NK-92 (cell line): Measurements from ENCODE around the gene DHX30.
"Not testable (repeated sequence)": the region's sequence is repeated elsewhere in the genome, so short reads cannot be mapped to it uniquely, and the experiment has no call there.

Experiments
- DNase-seq: peaks from one replicate; lab custom pipeline; 2025; ENCODE audit not compliant: unreplicated experiment; lab: John Stamatoyannopoulos, UW

DHX30 gene, protein sequence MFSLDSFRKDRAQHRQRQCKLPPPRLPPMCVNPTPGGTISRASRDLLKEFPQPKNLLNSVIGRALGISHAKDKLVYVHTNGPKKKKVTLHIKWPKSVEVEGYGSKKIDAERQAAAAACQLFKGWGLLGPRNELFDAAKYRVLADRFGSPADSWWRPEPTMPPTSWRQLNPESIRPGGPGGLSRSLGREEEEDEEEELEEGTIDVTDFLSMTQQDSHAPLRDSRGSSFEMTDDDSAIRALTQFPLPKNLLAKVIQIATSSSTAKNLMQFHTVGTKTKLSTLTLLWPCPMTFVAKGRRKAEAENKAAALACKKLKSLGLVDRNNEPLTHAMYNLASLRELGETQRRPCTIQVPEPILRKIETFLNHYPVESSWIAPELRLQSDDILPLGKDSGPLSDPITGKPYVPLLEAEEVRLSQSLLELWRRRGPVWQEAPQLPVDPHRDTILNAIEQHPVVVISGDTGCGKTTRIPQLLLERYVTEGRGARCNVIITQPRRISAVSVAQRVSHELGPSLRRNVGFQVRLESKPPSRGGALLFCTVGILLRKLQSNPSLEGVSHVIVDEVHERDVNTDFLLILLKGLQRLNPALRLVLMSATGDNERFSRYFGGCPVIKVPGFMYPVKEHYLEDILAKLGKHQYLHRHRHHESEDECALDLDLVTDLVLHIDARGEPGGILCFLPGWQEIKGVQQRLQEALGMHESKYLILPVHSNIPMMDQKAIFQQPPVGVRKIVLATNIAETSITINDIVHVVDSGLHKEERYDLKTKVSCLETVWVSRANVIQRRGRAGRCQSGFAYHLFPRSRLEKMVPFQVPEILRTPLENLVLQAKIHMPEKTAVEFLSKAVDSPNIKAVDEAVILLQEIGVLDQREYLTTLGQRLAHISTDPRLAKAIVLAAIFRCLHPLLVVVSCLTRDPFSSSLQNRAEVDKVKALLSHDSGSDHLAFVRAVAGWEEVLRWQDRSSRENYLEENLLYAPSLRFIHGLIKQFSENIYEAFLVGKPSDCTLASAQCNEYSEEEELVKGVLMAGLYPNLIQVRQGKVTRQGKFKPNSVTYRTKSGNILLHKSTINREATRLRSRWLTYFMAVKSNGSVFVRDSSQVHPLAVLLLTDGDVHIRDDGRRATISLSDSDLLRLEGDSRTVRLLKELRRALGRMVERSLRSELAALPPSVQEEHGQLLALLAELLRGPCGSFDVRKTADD

DNA sequence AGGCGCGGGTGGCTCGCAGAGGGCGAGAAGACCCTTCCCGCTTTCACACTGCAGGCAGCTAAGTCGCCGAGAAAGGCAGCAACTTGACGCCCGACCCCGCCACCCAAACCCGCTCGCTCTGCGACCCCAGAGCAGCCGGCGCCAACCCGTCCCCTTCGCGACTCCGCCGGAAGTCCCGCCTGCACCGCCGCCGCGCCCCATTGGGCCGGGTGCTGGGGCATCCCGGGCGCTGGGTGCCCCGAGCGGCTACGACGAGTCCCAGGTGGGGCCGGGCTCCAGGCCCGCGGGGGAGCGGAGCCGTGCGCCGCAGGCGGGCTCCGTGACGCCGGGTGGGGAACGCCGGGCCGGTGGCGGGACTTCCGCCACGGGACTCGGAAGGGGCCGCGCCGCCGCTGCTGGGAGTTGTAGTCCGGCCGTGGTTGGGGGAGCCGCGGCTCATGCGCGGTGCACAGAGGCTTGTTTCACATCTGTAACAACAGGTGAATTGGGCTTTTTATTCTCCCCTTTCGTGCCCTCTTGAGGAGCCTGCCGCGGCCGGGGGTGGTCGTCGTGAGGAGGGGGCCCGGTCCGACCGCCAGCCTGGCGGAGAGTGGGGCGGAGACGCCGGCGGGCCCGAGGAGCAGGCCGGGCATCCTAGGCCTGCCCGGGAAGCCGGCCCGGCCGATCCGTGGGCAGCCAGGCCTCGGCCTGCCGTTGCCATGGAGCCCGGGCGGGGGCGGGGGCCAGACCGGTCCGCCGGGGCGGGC is at the start of gene DHX30:
DHX30 (plus strand) TSS at position 405 of the 746 bp plus-strand sequence. CDS start 7,546 bp downstream, outside the sequence.
- DNase-seq: no peak

DNA sequence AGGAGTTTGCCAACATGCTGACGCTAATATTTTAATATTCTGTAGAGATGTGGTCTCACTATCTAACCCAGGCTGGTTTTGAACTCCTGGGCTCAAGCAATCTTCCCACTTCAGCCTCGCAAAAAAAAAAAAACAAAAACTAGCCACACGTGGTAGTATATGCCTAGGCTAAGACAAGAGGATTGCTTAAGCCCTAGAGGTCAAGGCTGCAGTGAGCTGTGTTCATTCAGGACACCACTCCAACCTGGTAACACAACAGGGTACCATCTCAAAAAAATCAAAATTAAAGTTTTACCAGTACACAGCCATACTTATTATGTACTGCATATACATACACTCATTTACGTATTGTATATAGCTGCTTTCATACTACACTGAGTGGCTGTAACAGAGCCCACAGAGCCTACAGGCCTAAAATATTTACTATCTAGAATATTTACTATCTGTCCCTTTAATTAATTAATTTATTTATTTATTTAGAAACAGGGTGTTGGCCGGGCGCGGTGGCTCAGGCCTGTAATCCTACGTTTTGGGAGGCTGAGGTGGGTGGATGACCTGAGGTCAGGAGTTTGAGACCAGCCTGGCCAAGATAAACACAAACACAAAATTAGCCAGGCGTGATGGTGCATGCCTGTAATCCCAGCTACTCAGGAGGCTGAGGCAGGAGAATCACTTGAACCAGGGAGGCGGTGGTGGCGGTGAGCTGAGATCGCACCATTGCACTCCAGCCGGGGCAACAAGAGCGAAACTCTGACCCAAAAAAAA is 44.5 kb upstream of the DHX30 start:
- DNase-seq: no peak

DNA sequence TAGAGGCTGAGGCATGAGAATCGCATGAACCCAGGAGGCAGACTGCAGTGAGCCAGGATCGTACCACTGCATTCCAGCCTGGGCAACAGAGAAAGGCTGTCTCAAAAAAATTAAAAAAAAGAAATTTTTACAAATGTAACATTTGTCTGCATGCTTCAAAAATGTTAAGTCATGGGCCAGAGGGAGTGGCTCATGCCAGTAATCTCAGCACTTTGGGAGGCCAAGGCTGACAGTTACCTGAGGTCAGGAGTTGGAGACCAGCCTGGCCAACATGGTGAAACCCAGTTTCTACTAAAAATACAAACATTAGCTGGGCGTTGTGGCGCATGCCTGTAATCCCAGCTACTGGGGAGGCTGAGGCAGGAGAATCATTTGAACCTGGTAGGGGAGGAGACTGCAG is 42.7 kb upstream of the DHX30 start:
- DNase-seq: not testable (repeated sequence)

DNA sequence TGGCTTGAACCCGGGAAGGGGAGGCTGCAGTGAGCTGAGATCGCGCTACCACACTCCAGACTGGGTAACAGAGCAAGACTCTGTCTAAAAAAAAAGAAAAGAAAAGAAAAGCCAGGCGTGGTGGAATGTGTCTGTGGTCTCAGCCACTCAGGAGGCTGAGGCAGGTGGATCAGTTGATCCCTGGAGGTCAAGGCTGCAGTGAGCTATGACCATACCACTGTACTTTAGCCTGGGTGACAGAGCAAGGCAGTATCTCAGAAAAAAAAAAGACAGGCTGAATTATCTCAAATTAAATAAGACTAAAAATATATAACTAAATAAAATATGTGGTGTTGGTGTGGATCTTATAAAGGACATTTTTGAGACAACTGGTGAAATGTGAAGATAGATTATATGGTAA is 41.9 kb upstream of the DHX30 start:
- DNase-seq: no peak

DNA sequence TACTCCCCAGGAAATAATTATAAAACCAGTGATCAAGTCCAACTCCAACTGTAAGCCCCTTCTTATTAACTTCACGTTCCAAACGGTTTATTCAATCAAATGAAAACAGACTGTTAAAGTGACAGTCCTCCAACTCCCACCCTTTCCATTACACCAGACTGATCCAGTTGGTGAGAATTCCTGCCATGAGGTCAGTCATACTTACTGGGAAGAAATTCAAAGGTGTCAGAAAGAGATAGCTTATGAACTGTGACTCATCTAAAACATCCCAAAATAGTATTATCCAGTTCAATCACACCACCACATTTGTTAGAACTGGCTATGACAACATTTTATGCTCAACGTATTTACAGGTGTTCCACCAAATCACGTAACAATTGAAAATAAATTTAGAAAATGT is 40.7 kb upstream of the DHX30 start:
- DNase-seq: no peak

DNA sequence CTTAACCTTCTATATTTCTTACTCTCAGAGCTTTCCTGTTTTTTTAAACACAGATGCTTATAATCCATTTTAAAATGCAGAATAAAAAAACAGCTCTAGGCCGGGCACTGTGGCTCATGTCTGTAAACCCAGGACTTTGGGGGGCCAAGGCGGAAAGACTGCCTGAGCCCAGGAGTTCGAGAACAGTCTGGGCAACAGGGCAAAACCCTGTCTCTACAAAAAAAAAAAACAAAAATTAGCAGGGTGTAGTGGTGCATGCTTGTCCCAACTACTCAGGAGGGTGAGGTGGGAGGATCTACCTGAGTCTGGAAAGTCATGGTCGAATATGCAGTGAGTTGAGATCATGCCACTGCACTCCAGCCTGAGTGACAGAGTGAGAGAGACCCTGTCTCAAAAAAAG is 36.8 kb upstream of the DHX30 start:
- no peak for DNase-seq

DNA sequence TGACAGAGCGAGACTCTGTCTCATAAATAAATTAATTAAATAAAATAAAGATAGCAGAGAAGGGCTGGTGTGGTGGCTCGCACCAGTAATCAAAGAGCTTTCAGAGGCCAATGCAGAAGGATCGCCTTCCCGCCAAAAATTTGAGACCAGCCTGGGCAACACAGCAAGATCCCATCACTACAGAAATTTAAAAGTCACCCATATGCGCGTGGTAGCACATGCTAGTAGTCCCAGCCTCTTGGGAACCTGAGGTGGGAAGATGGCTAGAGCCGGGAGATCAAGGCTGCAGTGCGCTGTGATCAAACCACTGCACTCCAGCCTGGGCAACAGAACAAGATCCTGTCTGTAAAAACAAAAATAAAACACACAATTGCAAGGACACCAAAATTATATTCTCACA is 30.9 kb upstream of the DHX30 start:
- DNase-seq: no peak

DNA sequence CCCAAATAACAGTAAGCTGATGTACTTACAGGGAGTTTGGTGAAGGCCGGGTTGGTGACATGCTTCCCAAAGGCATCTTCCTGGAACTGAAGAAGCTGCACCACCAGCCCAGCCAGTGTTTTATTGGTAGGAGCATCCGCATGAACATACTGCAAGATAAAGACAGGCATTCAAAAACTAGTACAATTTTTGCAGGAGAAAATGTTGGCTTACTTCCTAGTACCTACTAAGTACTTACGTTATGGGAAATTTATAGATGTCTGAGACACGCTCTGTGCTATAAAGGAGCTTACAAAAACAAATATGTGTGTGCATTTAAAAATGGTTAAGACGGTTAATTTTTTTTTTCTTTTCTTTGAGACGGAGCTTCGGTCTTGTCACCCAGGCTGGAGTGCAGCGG is 30.1 kb upstream of the DHX30 start:
- no peak for DNase-seq

DNA sequence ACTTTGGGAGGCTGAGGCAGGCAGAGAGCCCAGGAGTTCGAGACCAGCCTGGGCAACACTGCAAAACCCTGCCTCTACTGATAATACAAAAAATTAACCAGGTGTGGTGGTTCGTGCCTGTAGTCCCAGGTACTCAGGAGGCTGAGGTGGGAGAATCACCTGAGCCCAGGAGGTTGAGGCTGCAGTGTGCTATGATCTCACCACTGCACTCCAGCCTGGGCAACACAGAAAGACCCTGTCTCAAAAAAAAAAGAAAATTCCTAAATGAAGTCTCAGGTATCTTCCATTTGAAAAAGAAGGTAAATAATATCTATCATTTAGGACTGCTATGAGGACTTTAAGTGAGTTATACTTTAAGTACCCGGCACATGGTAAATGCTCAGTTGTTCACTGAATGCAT is 24.2 kb upstream of the DHX30 start:
- DNase-seq: no peak

DNA sequence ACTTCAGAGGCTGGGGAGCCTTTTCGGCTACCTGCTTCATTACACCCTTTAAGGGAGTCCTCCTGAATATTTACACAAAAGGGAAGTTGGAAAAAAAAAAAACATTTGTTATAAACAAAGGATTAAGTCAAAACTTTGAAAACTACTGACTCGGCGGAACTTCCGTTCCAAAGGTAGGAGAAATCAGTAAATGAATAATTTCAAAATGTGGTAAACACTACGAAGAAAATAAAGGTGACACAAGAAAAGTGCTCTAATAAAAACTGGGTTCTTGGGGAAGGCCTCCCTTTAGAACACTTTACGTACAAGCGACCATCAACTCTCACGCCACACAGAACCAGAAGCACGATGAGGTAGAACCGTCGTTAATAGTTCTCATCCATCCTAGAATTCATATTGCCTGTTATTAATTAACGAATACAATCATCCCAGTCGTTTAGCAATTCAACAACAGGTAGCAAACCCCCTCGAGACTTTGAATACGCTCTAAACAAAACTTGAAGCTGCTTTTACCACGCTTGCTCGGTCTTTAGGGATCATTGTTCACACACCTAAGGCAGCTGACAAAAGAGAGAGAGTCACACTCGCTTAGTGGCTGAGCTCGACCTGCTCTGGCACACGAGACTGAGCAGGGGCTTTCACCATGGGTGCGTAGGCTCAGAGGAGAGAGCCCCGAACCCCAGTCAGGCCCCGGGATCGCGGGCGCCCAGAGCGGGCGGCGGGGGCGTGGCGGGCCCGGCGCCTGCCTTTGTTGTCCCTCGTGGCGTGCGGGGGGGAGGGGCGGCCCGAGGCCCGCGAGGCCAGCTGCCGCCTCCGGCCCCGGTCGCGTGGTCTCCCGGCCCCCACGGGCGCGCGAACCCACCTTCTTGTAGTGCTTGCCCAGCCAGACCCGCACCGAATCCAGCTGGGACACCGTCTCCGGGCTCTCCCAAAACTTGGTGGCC is 21.9 kb upstream of the DHX30 start:
- DNase-seq: no peak

DNA sequence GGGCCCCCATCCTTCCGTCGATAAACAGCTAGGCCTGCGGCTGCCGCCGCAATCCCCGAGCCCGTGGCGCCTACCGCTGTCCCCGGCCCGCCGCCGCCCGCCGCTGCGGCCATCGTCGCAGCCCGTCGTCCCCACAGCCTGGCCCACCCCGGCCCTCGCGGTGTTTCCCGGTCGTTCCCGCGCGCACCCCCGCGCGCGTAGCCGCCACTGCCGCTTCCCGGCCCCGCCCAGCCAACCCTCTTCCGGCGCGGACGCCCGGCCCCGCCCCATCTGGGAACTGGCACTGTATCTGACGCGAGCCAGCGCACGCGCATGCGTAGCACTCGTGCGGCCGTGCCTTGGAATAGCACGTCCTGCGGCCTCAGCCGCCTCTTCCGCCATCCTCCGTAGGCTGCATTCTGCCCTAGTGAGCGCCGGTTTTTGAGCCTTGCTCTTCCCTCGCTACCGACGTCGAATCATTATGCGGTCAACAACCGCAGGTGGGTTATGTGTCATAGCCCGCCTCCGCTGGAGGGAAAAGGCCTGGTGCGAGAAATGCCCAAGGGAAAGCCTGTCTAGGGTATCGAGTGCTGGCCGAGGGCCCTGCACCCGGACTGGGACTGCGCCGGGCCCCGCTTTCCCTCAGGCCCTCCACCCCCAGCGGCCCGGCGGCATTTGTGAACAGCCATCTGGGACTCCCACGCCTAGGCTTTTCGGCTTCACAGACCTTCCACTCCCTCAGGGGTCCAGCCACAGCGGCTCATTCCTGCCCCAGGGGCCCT is 21.1 kb upstream of the DHX30 start, which contains the start of gene SMARCC1:
SMARCC1 (minus strand) TSS at position 209 of the 761 bp plus-strand sequence; CDS start at position 113, 96 bp downstream.
- peak; percentile 70 for DNase-seq

DNA sequence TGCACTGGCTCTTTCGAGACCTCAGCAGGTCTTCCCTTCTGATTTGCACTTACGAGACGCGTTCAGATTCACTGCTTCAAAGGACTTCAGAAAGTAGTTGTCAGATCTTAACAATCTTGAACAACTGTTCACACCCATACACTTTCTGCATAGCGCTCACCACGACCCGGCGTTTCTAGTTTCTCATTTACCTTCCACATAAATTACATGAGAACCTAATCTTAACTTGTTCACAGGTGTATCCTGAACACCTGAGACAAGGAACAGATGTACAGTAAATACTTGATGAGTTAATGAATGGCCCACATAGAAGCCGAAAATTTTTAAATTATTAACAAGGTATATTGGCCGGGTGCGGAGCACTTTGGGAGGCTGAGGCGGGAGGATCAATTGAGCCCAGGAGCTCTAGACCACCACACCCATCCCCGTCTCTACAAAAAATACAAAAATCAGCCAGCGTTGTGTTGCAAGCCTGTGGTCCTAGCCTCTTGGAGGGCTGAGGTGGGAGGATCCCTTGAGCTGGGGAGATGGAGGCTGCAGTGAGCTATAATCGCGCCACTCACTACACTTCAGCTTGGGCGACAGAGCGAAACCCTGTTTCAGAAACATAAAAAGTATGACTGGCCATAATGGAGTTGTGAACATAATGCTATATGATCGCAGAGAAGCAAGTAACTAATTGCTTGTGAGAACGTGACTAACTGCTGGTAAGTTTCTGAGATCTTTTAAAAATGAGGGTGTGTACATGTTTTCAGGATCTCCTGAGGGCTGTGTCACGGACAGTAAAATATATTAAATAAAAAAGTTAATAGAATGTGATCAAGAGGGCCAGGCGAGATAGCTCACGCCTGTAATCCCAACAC is 20.3 kb upstream of the DHX30 start:
- no peak for DNase-seq

DNA sequence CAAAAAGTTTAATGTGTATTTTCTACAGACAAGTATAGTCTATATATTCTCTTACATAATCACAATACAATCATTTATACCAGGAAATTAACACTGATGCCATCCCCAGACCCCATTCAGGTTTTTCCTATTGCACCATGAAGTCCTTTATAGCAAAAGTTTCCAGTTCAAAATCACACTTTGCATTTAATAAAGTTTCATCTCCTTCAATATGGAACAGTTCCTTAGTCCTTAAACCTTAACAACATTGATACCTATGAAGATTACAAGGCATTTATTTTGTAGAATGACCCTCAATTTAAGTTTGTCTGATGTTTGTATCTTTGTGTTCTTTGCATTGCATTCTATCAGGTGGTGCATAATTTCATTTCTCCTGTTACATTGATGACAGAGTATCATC is 19.3 kb upstream of the DHX30 start:
- DNase-seq: no peak

DNA sequence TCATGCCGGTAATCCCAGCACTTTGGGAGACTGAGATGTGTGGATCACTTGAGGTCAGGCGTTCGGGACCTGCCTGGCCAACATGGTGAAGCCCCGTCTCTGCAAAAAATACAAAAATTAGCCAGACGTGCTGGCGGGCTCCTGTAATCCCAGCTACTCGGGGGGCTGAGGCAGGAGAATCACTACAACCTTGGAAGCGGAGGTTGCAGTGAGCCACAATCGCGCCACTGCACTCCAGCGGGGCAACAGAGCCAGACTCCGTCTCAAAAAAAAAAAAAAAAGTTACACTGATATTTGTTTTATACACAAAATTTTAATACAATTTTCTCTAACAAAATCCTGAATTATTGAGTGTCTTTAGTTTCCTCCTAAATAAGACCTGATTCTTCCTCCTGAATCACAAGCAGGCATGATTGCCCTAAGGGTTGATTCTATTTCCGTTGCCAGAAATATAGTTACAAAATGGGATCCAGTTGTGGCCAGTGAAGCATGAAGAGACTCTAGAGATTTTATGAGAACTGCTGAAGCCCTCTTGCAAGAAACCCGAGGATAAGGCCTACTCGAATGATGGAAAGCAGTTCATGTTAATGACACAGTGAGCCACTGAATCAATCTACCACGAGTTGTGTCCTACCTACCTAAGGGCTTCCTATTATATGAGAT is 11.6 kb upstream of the DHX30 start:
- no peak for DNase-seq

DNA sequence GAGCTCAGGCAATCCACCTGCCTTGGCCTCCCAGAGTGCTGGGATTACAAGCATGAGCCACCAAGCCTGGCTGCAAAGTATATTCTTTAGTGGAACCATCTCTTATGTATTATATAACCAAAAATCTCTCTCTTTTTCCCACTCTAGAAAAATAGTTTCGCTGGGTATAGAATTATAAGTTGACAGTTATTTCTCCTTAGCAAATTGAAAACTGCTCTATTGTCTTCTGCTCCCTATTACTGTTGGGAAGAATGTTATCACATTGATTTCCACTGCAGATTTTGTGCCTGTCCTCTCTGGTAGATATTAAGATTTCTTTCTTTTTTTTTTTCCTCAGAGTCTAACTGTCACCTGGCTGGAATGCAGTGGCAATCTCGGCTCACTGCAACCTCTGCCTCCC is 10.2 kb upstream of the DHX30 start:
- DNase-seq: no peak

DNA sequence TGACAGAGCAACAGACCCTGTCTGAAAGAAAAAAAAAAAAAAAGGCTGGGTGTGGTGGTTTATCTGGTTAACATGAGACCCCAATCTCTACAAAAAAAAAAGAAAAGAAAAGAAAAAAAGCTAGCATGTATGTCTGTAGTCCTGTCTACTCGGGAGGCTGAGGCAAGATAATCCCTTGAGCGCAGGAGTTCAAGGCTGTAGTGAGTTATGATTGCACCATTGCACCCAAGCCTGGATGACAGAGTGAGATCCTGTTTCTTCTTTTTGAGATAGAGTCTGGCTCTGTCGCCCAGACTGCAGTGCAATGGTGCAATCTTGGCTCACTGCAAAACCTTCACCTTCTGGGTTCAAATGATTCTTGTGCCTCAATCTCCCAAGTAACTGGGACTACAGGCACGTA is 8.4 kb upstream of the DHX30 start:
- no peak for DNase-seq

DNA sequence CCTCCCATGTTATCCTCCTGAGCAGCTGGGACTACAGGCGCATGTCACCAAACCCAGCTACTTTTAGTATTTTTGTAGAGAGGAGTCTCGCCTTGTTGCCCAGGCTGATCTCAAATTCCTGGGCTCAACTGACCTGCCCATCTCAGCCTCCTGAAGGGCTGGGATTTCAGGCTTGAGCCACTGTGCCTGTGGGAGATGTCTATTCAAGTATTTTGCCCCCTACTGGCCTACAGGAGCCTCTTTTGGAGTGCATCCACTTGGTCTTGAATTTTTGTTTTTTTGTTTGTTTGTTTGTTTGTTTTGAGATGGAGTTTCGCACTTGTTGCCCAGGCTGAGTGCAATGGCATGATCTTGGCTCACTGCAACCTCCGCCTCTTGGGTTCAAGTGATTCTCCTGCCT is 3.2 kb upstream of the DHX30 start:
- no peak for DNase-seq
